Smooth muscle cell (in vitro differentiated cells): Measurements from ENCODE around the gene CTNND2. TPM values are rescaled to one million over a fixed set of nuclear protein-coding genes. Genes with fewer than 3 reads are reported as not detected.

Experiments used
- DNase-seq: peaks from one replicate; lab custom pipeline; 2025; ENCODE audit not compliant: unreplicated experiment; lab: John Stamatoyannopoulos, UW
- H2AFZ ChIP-seq: fragments of 200-600 bp; sonication (generic); 2 replicates; pipeline ENCODE4 v1.6.0; 2016; ENCODE audit warnings: antibody characterized with exemption, low read depth, mild to moderate bottlenecking
- H3F3A ChIP-seq: fragments of 200-600 bp; sonication (generic); 2 replicates; pipeline ENCODE4 v1.6.0; 2017; ENCODE audit warnings: antibody characterized with exemption, low read depth
- H3K27ac ChIP-seq: fragments of 200-600 bp; sonication (generic); 2 replicates; pipeline ENCODE4 v1.5.1; 2016; ENCODE audit warnings: low read depth, mild to moderate bottlenecking
- H3K27me3 ChIP-seq: fragments of 200-600 bp; sonication (generic); 2 replicates; pipeline ENCODE4 v1.6.1; 2016; ENCODE audit warnings: low read depth, mild to moderate bottlenecking
- H3K36me3 ChIP-seq: fragments of 200-600 bp; sonication (generic); 2 replicates; pipeline ENCODE4 v1.5.1; 2016; ENCODE audit warnings: low read depth
- H3K4me1 ChIP-seq: fragments of 200-600 bp; sonication (generic); 2 replicates; pipeline ENCODE4 v1.5.1; 2016; ENCODE audit warnings: low read depth
- H3K4me2 ChIP-seq: fragments of 200-600 bp; sonication (generic); 2 replicates; pipeline ENCODE4 v1.6.0; 2016; ENCODE audit warnings: mild to moderate bottlenecking
- H3K4me3 ChIP-seq: fragments of 200-600 bp; sonication (generic); 2 replicates; pipeline ENCODE4 v1.5.1; 2016; ENCODE audit warnings: mild to moderate bottlenecking
- H3K79me2 ChIP-seq: fragments of 200-600 bp; sonication (generic); 2 replicates; pipeline ENCODE4 v1.6.0; 2016; ENCODE audit warnings: low read depth, mild to moderate bottlenecking
- H3K9ac ChIP-seq: fragments of 200-600 bp; sonication (generic); 2 replicates; pipeline ENCODE4 v1.6.0; 2016; ENCODE audit warnings: low read depth
- H3K9me3 ChIP-seq: fragments of 200-600 bp; sonication (generic); replicated peaks from 2 replicates; pipeline ENCODE4 v1.5.1; 2016; ENCODE audit warnings: low read depth
- H4K20me1 ChIP-seq: fragments of 200-600 bp; sonication (generic); 2 replicates; pipeline ENCODE4 v1.6.0; 2016; ENCODE audit warnings: low read depth
- CTCF ChIP-seq: fragments of 200-600 bp; sonication (generic); IDR thresholded peaks from 2 replicates; pipeline ENCODE4 v1.5.1; 2017; ENCODE audit warnings: borderline replicate concordance, mild to moderate bottlenecking, antibody characterized with exemption; ENCODE audit not compliant: insufficient read depth, poor library complexity, severe bottlenecking
- whole genome bisulfite sequencing: methylation state at CpG from one replicate; pipeline ENCODE4 v1.1.7; 2016; ENCODE audit warnings: low lambda C conversion rate; 5-methylcytosine and 5-hydroxymethylcytosine counted together
- polyA plus RNA-seq: library from polyadenylated mRNA; unstranded; fragments of >200 nt; fragmentation: Nextera tagmentation; extraction: Ambion mirVana; gene quantifications from 2 replicates; pipeline ENCODE4 v1.2.1, GENCODE V29; 2016
- total RNA-seq: library from RNA; depleted of rRNA; stranded (reverse); fragments of >200 nt; gene quantifications from 2 replicates; pipeline ENCODE4 v1.2.3, GENCODE V29; 2014

The CTNND2 gene
- total and polyA plus RNA-seq, 2 experiments from 2014 or later = 2.7 to 5.8 TPM

GRCh38 chr5:11547140-11547539 is 357.1 kb downstream of the CTNND2 start:
- H3K27ac ChIP-seq = no peak overlapping the region
- no peaks in the 10 kb centered on the region for H3K4me1 ChIP-seq
- no peak overlapping the region for H2AFZ ChIP-seq
- no peaks in the 10 kb centered on the region for H4K20me1 ChIP-seq
- no peaks in the 10 kb centered on the region for H3K9me3 ChIP-seq
- H3K4me2 ChIP-seq = no peak overlapping the region
- no peaks in the 10 kb centered on the region for H3K27me3 ChIP-seq
- H3K36me3 ChIP-seq = no peaks in the 10 kb centered on the region
- H3K9ac ChIP-seq = no peak overlapping the region
- TF ChIP-seq CTCF = no peak
- DNase-seq = no peak
- no peaks in the 10 kb centered on the region for H3F3A ChIP-seq
- no peaks in the 10 kb centered on the region for H3K79me2 ChIP-seq
- no peak overlapping the region for H3K4me3 ChIP-seq
- 99% methylated on average over 5 of the region's 5 CpGs for WGBS

- Histone ChIP-seq H3K27me3 (no peaks in the 10 kb centered on the region), H3K4me1 (no peaks in the 10 kb centered on the region), H4K20me1 (no peaks in the 10 kb centered on the region), H3K4me2 (no peak overlapping the region), H3K79me2 (no peaks in the 10 kb centered on the region), H3K9me3 (no peaks in the 10 kb centered on the region), H3K4me3 (no peak overlapping the region), H3K36me3 (no peaks in the 10 kb centered on the region), H2AFZ (no peak overlapping the region), H3F3A (no peaks in the 10 kb centered on the region), H3K9ac (no peak overlapping the region), H3K27ac (no peak overlapping the region)
- no peak for TF ChIP-seq CTCF
- DNase-seq = no peak
- 93% methylated on average over 5 of the region's 5 CpGs for WGBS
Measured at GRCh38 chr5:11540112-11540511, 364.1 kb downstream of the CTNND2 start.

- Histone ChIP-seq H3K79me2 (no peaks in the 10 kb centered on the region), H3K4me3 (no peak overlapping the region), H3K27ac (no peak overlapping the region), H4K20me1 (no peaks in the 10 kb centered on the region), H3K4me2 (no peak overlapping the region), H2AFZ (no peak overlapping the region), H3K27me3 (no peaks in the 10 kb centered on the region), H3F3A (no peaks in the 10 kb centered on the region), H3K36me3 (no peaks in the 10 kb centered on the region), H3K9ac (no peak overlapping the region), H3K9me3 (no peaks in the 10 kb centered on the region), H3K4me1 (no peaks in the 10 kb centered on the region)
- WGBS = 88% methylated on average over 4 of the region's 4 CpGs
- DNase-seq = no peak
- TF ChIP-seq CTCF = no peak
Measured at GRCh38 chr5:11531811-11532555, 372.3 kb downstream of the CTNND2 start.

GRCh38 chr5:11528720-11529119 is 375.5 kb downstream of the CTNND2 start:
- no peak for DNase-seq
- Histone ChIP-seq H3K4me3 (no peak overlapping the region), H3K27ac (no peak overlapping the region), H3K9ac (no peak overlapping the region), H3K27me3 (no peaks in the 10 kb centered on the region), H3F3A (no peaks in the 10 kb centered on the region), H3K4me1 (peaks cover 14% of the 10 kb centered on the region), H3K9me3 (no peaks in the 10 kb centered on the region), H3K36me3 (no peaks in the 10 kb centered on the region), H3K79me2 (no peaks in the 10 kb centered on the region), H3K4me2 (no peak overlapping the region), H4K20me1 (no peaks in the 10 kb centered on the region), H2AFZ (no peak overlapping the region)
- 93% methylated on average over 7 of the region's 7 CpGs for WGBS
- no peak for TF ChIP-seq CTCF
